Activated naive CD8-positive, alpha-beta T cell treated with anti-CD3 and anti-CD28 coated beads for 36 hours (primary cell): Measurements from ENCODE around the gene SDC3. TPM values are rescaled to one million over a fixed set of nuclear protein-coding genes. Genes with fewer than 3 reads are reported as not detected.
A peak's percentile ranks its signal among the peaks of the same experiment; 100 is the strongest.

ENCODE experiments used
- DNase-seq: peaks from one replicate; pipeline ENCODE4 v3.0.0; 2021
- H3K27ac Mint-ChIP-seq: one replicate; pipeline ENCODE4 v1.8.0; 2022; ENCODE audit warnings: mild to moderate bottlenecking, moderate library complexity, mixed read lengths
- H3K27me3 Mint-ChIP-seq: one replicate; pipeline ENCODE4 v1.8.0; 2022; ENCODE audit warnings: mild to moderate bottlenecking, mixed read lengths
- H3K36me3 Mint-ChIP-seq: one replicate; pipeline ENCODE4 v1.8.0; 2021; ENCODE audit warnings: mild to moderate bottlenecking, mixed read lengths
- H3K4me1 Mint-ChIP-seq: one replicate; pipeline ENCODE4 v1.8.0; 2021; ENCODE audit warnings: mixed read lengths
- H3K4me3 Mint-ChIP-seq: one replicate; pipeline ENCODE4 v1.8.0; 2022; ENCODE audit warnings: mild to moderate bottlenecking, moderate library complexity, mixed read lengths
- H3K9me3 Mint-ChIP-seq: one replicate; pipeline ENCODE4 v1.8.0; 2022; ENCODE audit warnings: mixed read lengths
- total RNA-seq, 2 experiments: library from RNA; stranded (reverse); gene quantifications; one replicate each; pipeline ENCODE4 v1.2.3, GENCODE V29; 2021

Gene SDC3
- total RNA-seq, 2 experiments from 2014 or later = 0.30 to 0.43 TPM

- Mint-ChIP-seq H3K27ac (peak overlapping the region; percentile 55), H3K36me3 (peaks cover 14% of the 10 kb centered on the region), H3K9me3 (no peaks in the 10 kb centered on the region), H3K27me3 (no peaks in the 10 kb centered on the region), H3K4me1 (no peaks in the 10 kb centered on the region), H3K4me3 (no peak overlapping the region)
- no peak for DNase-seq
These were observed 26.1 kb upstream of the SDC3 start for GRCh38 chr1:30934613-30935012.

DNA sequence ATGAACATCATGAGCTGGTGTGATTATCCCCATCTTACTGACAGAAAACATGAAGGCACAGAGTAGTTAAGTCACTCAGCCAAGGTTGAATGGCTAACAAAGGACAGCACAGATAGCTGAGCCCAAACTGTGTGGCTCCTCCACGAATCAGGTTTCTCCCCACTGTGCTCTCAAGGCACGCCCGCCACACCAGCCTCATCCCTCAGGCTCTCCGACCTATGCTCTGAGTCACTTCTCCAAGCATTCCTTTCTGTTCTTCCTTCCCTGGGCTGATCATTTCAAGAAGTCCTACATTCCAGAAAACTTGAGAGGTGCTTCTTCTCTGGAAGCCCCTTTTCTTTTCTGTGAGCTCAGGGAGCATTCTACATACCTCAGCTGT is 25.3 kb upstream of the SDC3 start:
- Mint-ChIP-seq H3K9me3 (no peaks in the 10 kb centered on the region), H3K4me3 (no peak overlapping the region), H3K27ac (peak overlapping the region; percentile 25), H3K36me3 (peaks cover 11% of the 10 kb centered on the region), H3K27me3 (no peaks in the 10 kb centered on the region), H3K4me1 (no peaks in the 10 kb centered on the region)
- DNase-seq = no peak

GRCh38 chr1:30930631-30931173 is 22.1 kb upstream of the SDC3 start:
- no peaks in the 10 kb centered on the region for H3K9me3 Mint-ChIP-seq
- H3K27ac Mint-ChIP-seq = no peak overlapping the region
- peaks cover 5% of the 10 kb centered on the region for H3K36me3 Mint-ChIP-seq
- H3K4me1 Mint-ChIP-seq = no peaks in the 10 kb centered on the region
- DNase-seq = no peak
- no peak overlapping the region for H3K4me3 Mint-ChIP-seq
- no peaks in the 10 kb centered on the region for H3K27me3 Mint-ChIP-seq

DNA sequence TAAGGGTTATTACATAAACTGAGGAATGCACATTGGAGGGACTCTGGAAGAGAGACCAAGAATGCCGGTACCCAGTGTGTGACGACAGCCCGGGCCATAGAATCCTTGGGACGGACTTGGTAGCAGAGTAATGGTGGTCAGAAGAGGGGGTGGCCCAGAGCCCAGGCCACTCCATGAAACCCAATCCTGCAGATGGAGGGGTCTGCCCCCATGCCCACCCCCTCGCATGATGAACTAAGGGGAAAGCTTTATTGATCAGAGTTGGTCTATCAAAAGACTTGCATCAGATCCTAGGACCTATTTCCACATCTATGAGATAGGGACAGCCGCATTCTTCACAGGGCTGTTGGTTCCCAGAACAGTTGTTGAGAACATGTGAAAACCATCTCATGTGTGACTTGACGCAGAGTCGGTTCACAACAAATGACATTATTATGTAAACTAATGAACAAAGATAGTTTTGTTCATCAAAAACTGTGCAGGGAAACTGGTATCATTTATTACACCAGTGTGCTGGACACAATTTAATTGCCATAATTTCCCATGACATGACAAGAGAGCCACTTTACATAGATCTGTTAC is 21.5 kb upstream of the SDC3 start:
- Mint-ChIP-seq H3K4me3 (no peak overlapping the region), H3K36me3 (peaks cover 3% of the 10 kb centered on the region), H3K4me1 (no peaks in the 10 kb centered on the region), H3K27me3 (no peaks in the 10 kb centered on the region), H3K9me3 (no peaks in the 10 kb centered on the region), H3K27ac (no peak overlapping the region)
- no peak for DNase-seq

- DNase-seq = peak; percentile 45
- no peak overlapping the region for H3K27ac Mint-ChIP-seq
- no peak overlapping the region for H3K4me3 Mint-ChIP-seq
- H3K9me3 Mint-ChIP-seq = no peaks in the 10 kb centered on the region
- H3K27me3 Mint-ChIP-seq = no peaks in the 10 kb centered on the region
- H3K4me1 Mint-ChIP-seq = no peaks in the 10 kb centered on the region
- peaks cover 1% of the 10 kb centered on the region for H3K36me3 Mint-ChIP-seq
These were observed 20.8 kb upstream of the SDC3 start for GRCh38 chr1:30929135-30929889.

DNA sequence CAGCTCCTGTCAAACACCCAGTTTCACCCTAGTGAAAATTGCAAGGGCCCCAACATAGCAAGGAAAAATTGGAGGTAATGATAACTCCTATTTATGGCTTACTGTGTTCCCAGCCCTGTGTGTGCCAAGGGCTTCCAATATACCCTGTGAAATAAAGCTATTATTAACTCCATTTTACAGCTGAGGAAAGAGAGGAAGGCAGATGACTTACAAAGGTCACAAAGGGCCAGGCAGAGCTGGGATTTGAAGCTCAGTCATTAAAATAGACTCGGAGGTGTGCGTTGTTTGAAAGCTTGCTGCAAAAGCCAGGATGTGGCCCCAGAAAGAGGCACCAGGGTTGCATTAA is 20.2 kb upstream of the SDC3 start:
- no peak overlapping the region for H3K27ac Mint-ChIP-seq
- DNase-seq = no peak
- H3K36me3 Mint-ChIP-seq = no peaks in the 10 kb centered on the region
- H3K27me3 Mint-ChIP-seq = no peaks in the 10 kb centered on the region
- no peaks in the 10 kb centered on the region for H3K4me1 Mint-ChIP-seq
- H3K9me3 Mint-ChIP-seq = no peaks in the 10 kb centered on the region
- no peak overlapping the region for H3K4me3 Mint-ChIP-seq

GRCh38 chr1:30928171-30928570 is 19.6 kb upstream of the SDC3 start:
- H3K36me3 Mint-ChIP-seq = no peaks in the 10 kb centered on the region
- no peak overlapping the region for H3K4me3 Mint-ChIP-seq
- H3K27ac Mint-ChIP-seq = no peak overlapping the region
- H3K27me3 Mint-ChIP-seq = no peaks in the 10 kb centered on the region
- no peak for DNase-seq
- H3K4me1 Mint-ChIP-seq = no peaks in the 10 kb centered on the region
- H3K9me3 Mint-ChIP-seq = no peaks in the 10 kb centered on the region

DNA sequence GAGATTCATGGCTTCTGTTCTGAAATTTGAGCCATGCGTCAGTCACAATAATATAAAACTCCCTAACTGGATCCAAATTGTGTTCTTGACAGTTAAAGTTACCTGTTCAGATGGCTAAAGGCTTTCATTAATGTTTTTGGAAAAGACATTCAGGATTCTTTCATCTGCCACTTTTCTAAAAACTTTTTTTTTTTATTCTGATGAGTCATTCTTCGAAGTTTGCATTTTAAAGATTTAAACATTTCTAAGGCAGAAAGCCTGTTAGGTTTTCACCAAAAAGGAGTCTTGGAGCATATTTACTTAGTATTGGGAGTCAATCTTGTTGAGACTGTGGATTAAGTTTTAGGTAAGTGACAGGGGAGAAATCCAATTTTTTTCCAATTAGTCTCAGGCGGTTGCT is 18.9 kb upstream of the SDC3 start:
- no peaks in the 10 kb centered on the region for H3K36me3 Mint-ChIP-seq
- DNase-seq = no peak
- no peaks in the 10 kb centered on the region for H3K27me3 Mint-ChIP-seq
- no peaks in the 10 kb centered on the region for H3K4me1 Mint-ChIP-seq
- no peak overlapping the region for H3K27ac Mint-ChIP-seq
- H3K4me3 Mint-ChIP-seq = no peak overlapping the region
- H3K9me3 Mint-ChIP-seq = no peaks in the 10 kb centered on the region

DNA sequence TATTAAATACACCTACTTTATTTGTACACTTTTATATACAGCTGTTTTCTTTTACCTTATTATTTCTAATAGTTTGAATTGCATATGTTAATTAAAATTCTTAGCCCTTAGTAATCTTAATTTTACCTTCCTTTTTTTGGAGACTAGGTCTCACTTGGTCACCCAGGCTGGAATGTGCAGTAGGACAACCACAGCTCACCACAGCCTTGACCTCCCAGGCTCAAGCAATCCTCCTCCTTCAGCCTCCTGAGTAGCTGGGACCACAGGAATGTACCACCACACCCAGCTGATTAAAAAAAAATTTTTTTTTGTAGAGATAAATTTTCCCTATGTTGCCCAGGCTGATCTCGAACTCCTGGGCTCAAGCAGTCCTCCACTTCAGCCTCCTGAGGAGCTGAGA is 15.0 kb upstream of the SDC3 start:
- Mint-ChIP-seq H3K27ac (no peak overlapping the region), H3K9me3 (no peaks in the 10 kb centered on the region), H3K27me3 (no peaks in the 10 kb centered on the region), H3K36me3 (no peaks in the 10 kb centered on the region), H3K4me3 (no peak overlapping the region), H3K4me1 (peaks cover 3% of the 10 kb centered on the region)
- DNase-seq = no peak

- no peak overlapping the region for H3K4me3 Mint-ChIP-seq
- no peaks in the 10 kb centered on the region for H3K9me3 Mint-ChIP-seq
- H3K27me3 Mint-ChIP-seq = no peaks in the 10 kb centered on the region
- no peak overlapping the region for H3K27ac Mint-ChIP-seq
- no peak for DNase-seq
- H3K4me1 Mint-ChIP-seq = peaks cover 5% of the 10 kb centered on the region
- H3K36me3 Mint-ChIP-seq = no peaks in the 10 kb centered on the region
These were observed 12.3 kb upstream of the SDC3 start for GRCh38 chr1:30920827-30921226.

- Mint-ChIP-seq H3K27ac (no peak overlapping the region), H3K4me1 (peaks cover 5% of the 10 kb centered on the region), H3K4me3 (no peak overlapping the region), H3K9me3 (no peaks in the 10 kb centered on the region), H3K27me3 (no peaks in the 10 kb centered on the region), H3K36me3 (no peaks in the 10 kb centered on the region)
- no peak for DNase-seq
These were observed 10.7 kb upstream of the SDC3 start for GRCh38 chr1:30919025-30919881.

DNA sequence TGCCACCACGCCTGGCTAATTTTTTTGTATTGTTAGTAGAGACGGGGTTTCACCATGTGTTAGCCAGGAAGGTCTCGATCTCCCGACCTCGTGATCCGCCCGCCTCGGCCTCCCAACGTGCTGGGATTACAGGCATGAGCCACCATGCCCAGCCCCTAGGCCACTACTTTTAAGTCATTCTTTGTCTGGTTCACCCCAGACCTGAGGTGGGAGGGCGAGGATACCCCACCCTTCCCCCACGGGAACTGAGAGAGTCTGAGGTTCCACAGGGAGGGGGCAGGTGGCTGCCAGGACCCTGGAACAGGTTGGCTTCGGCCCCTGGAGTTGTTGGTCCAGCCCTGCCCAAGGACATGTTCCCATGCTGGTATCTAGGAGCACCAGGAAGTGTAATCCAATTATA is 7.7 kb upstream of the SDC3 start:
- no peak for DNase-seq
- Mint-ChIP-seq H3K27me3 (no peaks in the 10 kb centered on the region), H3K4me3 (no peak overlapping the region), H3K9me3 (no peaks in the 10 kb centered on the region), H3K4me1 (peaks cover 8% of the 10 kb centered on the region), H3K36me3 (no peaks in the 10 kb centered on the region), H3K27ac (no peak overlapping the region)

DNA sequence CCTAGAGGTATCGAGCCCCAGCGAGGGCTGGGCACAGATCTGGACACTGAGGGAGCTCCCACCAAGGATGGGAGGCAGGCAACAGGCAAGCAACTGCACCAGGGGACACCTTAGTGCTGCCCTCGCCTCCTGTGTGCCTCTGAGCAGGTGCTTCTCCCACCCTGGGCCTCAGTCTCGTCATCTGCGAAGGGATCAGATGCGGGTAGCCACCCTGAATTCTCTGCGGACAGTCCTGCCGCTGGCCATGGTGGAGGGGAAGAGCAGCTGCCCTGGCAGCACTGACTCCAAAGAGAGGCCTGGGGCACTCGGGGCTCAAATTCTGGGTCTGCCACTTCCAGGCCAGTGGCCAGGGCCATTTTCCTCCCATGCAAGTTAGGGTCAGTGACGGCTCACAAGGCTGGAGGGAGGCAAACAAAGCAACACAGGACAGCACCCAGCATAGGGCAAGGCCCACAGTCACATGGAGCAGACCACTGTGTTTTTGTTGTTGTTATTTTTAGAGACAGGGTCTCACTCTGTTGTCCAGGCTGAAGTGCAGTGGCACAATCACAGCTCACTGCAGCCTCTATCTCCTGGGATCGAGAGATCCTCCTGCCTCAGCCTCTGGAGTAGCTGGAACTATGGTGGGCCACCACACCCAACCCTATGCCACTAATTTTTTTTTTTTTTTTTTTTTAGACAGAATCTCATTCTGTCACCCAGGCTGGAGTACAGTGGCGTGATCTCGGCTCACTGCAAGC is 7.1 kb upstream of the SDC3 start:
- H3K4me1 Mint-ChIP-seq = peaks cover 8% of the 10 kb centered on the region
- no peak overlapping the region for H3K4me3 Mint-ChIP-seq
- no peaks in the 10 kb centered on the region for H3K9me3 Mint-ChIP-seq
- no peaks in the 10 kb centered on the region for H3K36me3 Mint-ChIP-seq
- DNase-seq = no peak
- H3K27me3 Mint-ChIP-seq = peaks cover 4% of the 10 kb centered on the region
- H3K27ac Mint-ChIP-seq = no peak overlapping the region

- no peak for DNase-seq
- Mint-ChIP-seq H3K36me3 (no peaks in the 10 kb centered on the region), H3K27me3 (peaks cover 10% of the 10 kb centered on the region), H3K9me3 (no peaks in the 10 kb centered on the region), H3K4me3 (no peak overlapping the region), H3K27ac (no peak overlapping the region), H3K4me1 (peaks cover 8% of the 10 kb centered on the region)
These were observed 6.4 kb upstream of the SDC3 start for GRCh38 chr1:30914931-30915330.

- Mint-ChIP-seq H3K4me1 (peaks cover 9% of the 10 kb centered on the region), H3K27me3 (peaks cover 14% of the 10 kb centered on the region)
- DNase-seq = no peak
These were observed 6.0 kb upstream of the SDC3 start for GRCh38 chr1:30914587-30914922.

More at GRCh38 chr1:30914587-30914922, 6.0 kb upstream of the SDC3 start:
- H3K36me3 Mint-ChIP-seq = no peaks in the 10 kb centered on the region
- no peaks in the 10 kb centered on the region for H3K9me3 Mint-ChIP-seq
- H3K4me3 Mint-ChIP-seq = no peak overlapping the region
- no peak overlapping the region for H3K27ac Mint-ChIP-seq
